Natural killer cell (primary cell): Measurements from ENCODE around the gene NACAD. TPM values are rescaled to one million over a fixed set of nuclear protein-coding genes. Genes with fewer than 3 reads are reported as not detected.
A peak's percentile ranks its signal among the peaks of the same experiment; 100 is the strongest.

Experiments used
- ATAC-seq, 3 donors: fragments of 150-1000 bp in 2 of 3; fragments of 200-7000 bp in 1 of 3; cut with Tn5 transposase; 1 replicate in 1 of 3; 2 replicates in 2 of 3; pipeline ENCODE4 v1.10.0; 2021; ENCODE audit warnings: mild to moderate bottlenecking in 2 of 3, moderate library complexity in 2 of 3
- DNase-seq, 2 donors: peaks; one replicate each; pipeline versions ENCODE4 v3.0.0 to v3.0.0-alpha.2; 2013 to 2021; ENCODE audit warnings: mixed read lengths in 1 of 2
- H3K27ac ChIP-seq: one replicate; pipeline ENCODE4 v1.5.1; 2013; ENCODE audit warnings: mild to moderate bottlenecking, low read length
- H3K27me3 ChIP-seq: one replicate; pipeline ENCODE4 v1.6.1; 2013; ENCODE audit warnings: low read length; ENCODE audit not compliant: control insufficient read depth, insufficient read depth
- H3K36me3 ChIP-seq: one replicate; pipeline ENCODE4 v1.6.1; 2013; ENCODE audit warnings: low read length; ENCODE audit not compliant: control insufficient read depth, insufficient read depth
- H3K4me1 ChIP-seq: one replicate; pipeline ENCODE4 v1.6.1; 2013; ENCODE audit warnings: low read length; ENCODE audit not compliant: control insufficient read depth, insufficient read depth
- H3K4me3 ChIP-seq: one replicate; pipeline ENCODE4 v1.5.1; 2013; ENCODE audit warnings: low read length
- H3K9me3 ChIP-seq: one replicate; pipeline ENCODE4 v1.6.1; 2013; ENCODE audit warnings: low read length; ENCODE audit not compliant: control insufficient read depth, insufficient read depth
- H3K27ac Mint-ChIP-seq, 2 donors: one replicate each; pipeline ENCODE4 v1.8.0; 2022; ENCODE audit warnings: mild to moderate bottlenecking in 2 of 2, mixed read lengths in 2 of 2, moderate library complexity in 1 of 2
- H3K27me3 Mint-ChIP-seq, 2 donors: one replicate each; pipeline ENCODE4 v1.8.0; 2022; ENCODE audit warnings: low read depth in 2 of 2, mixed read lengths in 2 of 2
- H3K36me3 Mint-ChIP-seq: one replicate; pipeline ENCODE4 v1.8.0; 2022; ENCODE audit warnings: mixed read lengths
- H3K4me1 Mint-ChIP-seq, 2 donors: one replicate each; pipeline ENCODE4 v1.8.0; 2022; ENCODE audit warnings: mixed read lengths in 2 of 2
- H3K4me3 Mint-ChIP-seq: one replicate; pipeline ENCODE4 v1.8.0; 2022; ENCODE audit warnings: mild to moderate bottlenecking, moderate library complexity, mixed read lengths
- H3K9me3 Mint-ChIP-seq, 2 donors: one replicate each; pipeline ENCODE4 v1.8.0; 2022; ENCODE audit warnings: mixed read lengths in 2 of 2
- WGBS: methylation state at CpG from one replicate; pipeline ENCODE4 v1.1.7; 2013; ENCODE audit warnings: missing lambda C conversion rate; ENCODE audit not compliant: insufficient coverage; 5-methylcytosine and 5-hydroxymethylcytosine counted together
- intact Hi-C: fragments of 100-400 bp; cut with micrococcal nuclease; formaldehyde crosslinking; loops from one replicate; pipeline ENCODE4 v1.14.2; 2022
- total RNA-seq, 4 donors: library from RNA; stranded (reverse); fragments of 120-200 nt in 1 of 4; gene quantifications; one replicate each; pipeline versions ENCODE4 v1.2.3 to v1.2.4, GENCODE V29; 2013 to 2022
- TF ChIP-seq, protein P1 (sequence below): fragments of 200-600 bp; IDR thresholded peaks from one replicate; pipeline ENCODE4 v1.8.0; 2022; ENCODE audit warnings: antibody characterized with exemption

The NACAD gene
- total RNA-seq, 3 donors from 2014 or later (not counting 1 experiment from before 2014, with no cell fraction given), result 0.75 to 1.7 (median 0.78) TPM

DNA sequence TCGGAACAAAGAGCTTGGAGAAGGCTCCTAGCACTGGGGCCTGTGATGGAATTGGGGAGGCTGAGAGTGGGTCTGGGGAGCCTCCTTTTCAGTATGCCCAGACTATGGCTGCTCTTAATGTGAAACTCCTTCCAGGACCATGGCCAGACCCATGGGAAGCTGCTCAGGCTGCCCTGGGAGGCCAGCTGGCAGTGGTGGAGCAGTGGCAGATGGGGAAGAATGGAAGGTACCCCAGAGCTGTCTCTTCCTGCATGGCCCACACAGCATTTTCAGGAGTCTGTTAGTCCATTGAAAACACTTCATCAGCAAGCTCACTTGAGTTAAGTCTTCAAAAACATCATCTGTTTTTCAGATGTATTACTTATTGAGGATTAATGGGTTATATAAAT is 18.5 kb downstream of the NACAD start:
- TF ChIP-seq, protein P1, sequence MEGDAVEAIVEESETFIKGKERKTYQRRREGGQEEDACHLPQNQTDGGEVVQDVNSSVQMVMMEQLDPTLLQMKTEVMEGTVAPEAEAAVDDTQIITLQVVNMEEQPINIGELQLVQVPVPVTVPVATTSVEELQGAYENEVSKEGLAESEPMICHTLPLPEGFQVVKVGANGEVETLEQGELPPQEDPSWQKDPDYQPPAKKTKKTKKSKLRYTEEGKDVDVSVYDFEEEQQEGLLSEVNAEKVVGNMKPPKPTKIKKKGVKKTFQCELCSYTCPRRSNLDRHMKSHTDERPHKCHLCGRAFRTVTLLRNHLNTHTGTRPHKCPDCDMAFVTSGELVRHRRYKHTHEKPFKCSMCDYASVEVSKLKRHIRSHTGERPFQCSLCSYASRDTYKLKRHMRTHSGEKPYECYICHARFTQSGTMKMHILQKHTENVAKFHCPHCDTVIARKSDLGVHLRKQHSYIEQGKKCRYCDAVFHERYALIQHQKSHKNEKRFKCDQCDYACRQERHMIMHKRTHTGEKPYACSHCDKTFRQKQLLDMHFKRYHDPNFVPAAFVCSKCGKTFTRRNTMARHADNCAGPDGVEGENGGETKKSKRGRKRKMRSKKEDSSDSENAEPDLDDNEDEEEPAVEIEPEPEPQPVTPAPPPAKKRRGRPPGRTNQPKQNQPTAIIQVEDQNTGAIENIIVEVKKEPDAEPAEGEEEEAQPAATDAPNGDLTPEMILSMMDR, result no peak
- Mint-ChIP-seq H3K36me3 (no peaks in the 10 kb centered on the region), H3K27me3 (no peaks in the 10 kb centered on the region), H3K27ac (peak overlapping the region; percentile 54 to 77), H3K4me1 (peaks cover 58 to 71% of the 10 kb centered on the region in 2 donors), H3K4me3 (no peak overlapping the region), H3K9me3 (no peaks in the 10 kb centered on the region)
- DNase-seq, result no peak
- Histone ChIP-seq H3K9me3 (no peaks in the 10 kb centered on the region), H3K27ac (no peak overlapping the region), H3K36me3 (peaks cover 90% of the 10 kb centered on the region), H3K4me1 (peaks cover 49% of the 10 kb centered on the region), H3K4me3 (no peak overlapping the region), H3K27me3 (no peaks in the 10 kb centered on the region)
- WGBS, result 87% methylated on average over 1 of the region's 1 CpG
- ATAC-seq, result no peak
- intact Hi-C loops, result loop anchor here (10.0 kb wide), 1 partner anchor 45 kb away; no protein-coding TSS in a partner anchor

DNA sequence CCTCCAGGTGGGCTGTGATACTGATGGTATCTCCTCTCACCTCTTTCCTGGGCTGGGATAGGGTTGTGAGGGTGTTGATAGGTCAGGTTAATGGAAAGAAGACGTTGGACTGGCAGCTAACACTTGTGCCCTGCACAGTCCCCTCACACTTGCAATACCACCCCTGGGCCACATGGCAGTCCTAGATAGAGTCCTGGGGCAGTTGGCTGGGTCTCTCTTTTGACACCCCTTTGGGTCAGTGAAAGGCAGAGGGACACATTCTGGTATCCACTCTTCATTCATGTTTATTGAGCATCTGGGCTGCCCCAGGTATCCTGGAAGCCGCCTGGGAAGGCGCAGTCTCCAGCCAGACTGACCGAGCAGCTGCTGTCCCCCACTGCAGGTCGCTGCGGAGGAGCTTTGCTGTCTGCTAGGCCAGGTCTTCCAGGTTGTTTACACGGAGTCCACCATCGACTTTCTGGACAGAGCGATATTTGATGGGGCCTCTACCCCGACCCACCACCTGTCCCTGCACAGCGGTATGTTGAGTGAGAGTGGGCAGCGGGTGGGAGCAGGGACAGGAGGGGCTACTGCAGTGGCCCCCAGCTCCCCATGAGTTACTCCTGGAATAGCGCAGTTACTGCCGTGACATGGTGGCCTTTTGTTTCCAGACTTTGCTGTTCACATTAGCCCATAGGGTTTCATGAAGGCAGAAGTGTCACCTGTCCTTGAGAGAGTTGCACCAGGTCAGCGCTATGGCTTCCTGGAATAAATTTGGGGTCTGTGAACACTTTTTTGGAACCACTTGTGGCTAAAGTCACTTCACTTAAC is 19.1 kb downstream of the NACAD start:
- H3K4me1 Mint-ChIP-seq, result peaks cover 53 to 71% of the 10 kb centered on the region in 2 donors
- DNase-seq (no peak), ATAC-seq (no peak)
- H3K36me3 ChIP-seq, result peaks cover 90% of the 10 kb centered on the region
- H3K9me3 ChIP-seq, result no peaks in the 10 kb centered on the region
- no peak overlapping the region for H3K27ac ChIP-seq
- H3K4me3 Mint-ChIP-seq, result no peak overlapping the region
- 96% methylated on average over 15 of the region's 15 CpGs for WGBS
- no peaks in the 10 kb centered on the region for H3K36me3 Mint-ChIP-seq
- no peaks in the 10 kb centered on the region for H3K27me3 ChIP-seq
- TF ChIP-seq, protein P1, result no peak
- H3K4me1 ChIP-seq, result peaks cover 45% of the 10 kb centered on the region
- no peaks in the 10 kb centered on the region for H3K9me3 Mint-ChIP-seq
- no peak overlapping the region for H3K4me3 ChIP-seq
- intact Hi-C loops, result loop anchor here (10.0 kb wide), 1 partner anchor 45 kb away; no protein-coding TSS in a partner anchor
- H3K27me3 Mint-ChIP-seq, result no peaks in the 10 kb centered on the region
- H3K27ac Mint-ChIP-seq, result peak overlapping the region; percentile 54 to 77

DNA sequence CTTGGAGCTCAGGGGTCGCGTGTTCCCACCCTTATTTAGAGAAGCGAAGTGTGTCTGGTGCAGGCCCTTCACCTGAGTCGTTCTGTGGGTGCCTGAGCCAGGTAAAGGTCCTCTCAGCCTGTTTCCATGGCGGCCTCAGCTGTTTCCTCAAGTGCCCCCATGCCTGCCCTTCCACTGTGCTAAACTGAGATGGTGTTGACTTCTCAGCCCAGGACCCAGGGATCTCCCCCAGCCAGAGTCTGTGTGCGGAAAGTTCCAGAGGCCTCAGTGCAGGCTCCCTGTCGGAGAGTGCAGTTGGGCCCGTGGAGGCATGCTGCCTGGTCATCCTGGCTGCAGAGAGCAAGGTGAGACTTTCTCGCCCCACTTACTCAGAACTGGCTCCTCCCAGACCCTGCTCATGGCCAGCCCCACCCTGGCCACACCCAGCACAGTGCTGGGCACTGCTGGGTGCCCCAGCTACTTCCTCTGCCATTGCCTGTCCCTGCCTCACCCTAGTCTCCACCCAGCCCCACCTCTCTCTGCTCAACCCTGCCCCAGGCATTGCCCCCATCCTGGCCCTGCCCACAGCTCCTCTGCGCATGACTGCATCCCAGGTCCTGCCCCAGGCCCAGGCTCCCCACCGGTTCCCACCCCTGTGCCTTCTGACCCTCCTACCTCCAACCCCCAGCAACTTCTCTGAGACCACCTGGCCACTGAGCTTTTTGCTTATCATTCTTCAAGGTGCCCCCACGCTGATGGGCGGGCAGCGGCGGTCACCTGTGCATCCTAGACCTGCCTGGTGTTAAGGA is 20.3 kb downstream of the NACAD start:
- WGBS, result 93% methylated on average over 15 of the region's 15 CpGs
- ATAC-seq (no peak), DNase-seq (no peak)
- Histone ChIP-seq H3K4me3 (no peak overlapping the region), H3K27me3 (no peaks in the 10 kb centered on the region), H3K4me1 (peaks cover 33% of the 10 kb centered on the region), H3K9me3 (no peaks in the 10 kb centered on the region), H3K27ac (no peak overlapping the region), H3K36me3 (peaks cover 89% of the 10 kb centered on the region)
- intact Hi-C loops, result no loop called here
- Mint-ChIP-seq H3K36me3 (no peaks in the 10 kb centered on the region), H3K27me3 (no peaks in the 10 kb centered on the region), H3K4me1 (peaks cover 51 to 69% of the 10 kb centered on the region in 2 donors), H3K4me3 (no peak overlapping the region), H3K9me3 (no peaks in the 10 kb centered on the region), H3K27ac (peak overlapping the region; percentile 48 to 77)
- TF ChIP-seq, protein P1, result no peak
